Ovary (tissue), 9 donors: ENCODE data around the gene CDC42SE1. TPM values are rescaled to one million over a fixed set of nuclear protein-coding genes. Genes with fewer than 3 reads are reported as not detected.
A peak's percentile ranks its signal among the peaks of the same experiment; 100 is the strongest.

Experiments used
- DNase-seq, 5 donors: peaks; one replicate each; pipeline ENCODE4 v3.0.0-alpha.2; 2019 to 2020
- H3K27ac ChIP-seq, 2 donors: fragments of 200-600 bp; one replicate each; pipeline versions ENCODE4 v1.5.1 to v1.8.0; 2019 to 2022
- H3K27me3 ChIP-seq: fragments of 200-600 bp; one replicate; pipeline ENCODE4 v1.8.0; 2022
- H3K36me3 ChIP-seq: fragments of 200-600 bp; sonication (generic); one replicate; pipeline ENCODE4 v1.5.1; 2019
- H3K4me1 ChIP-seq: one replicate; pipeline ENCODE4 v1.8.1; 2013; ENCODE audit warnings: mild to moderate bottlenecking, moderate library complexity; ENCODE audit not compliant: insufficient read depth
- H3K4me3 ChIP-seq: fragments of 200-600 bp; sonication (generic); one replicate; pipeline ENCODE4 v1.5.1; 2017
- H3K9me3 ChIP-seq, 2 donors: fragments of 200-600 bp in 1 of 2; sonication (generic) in 1 of 2; one replicate each; pipeline versions ENCODE4 v1.5.1 to v1.8.1; 2013 to 2019; ENCODE audit warnings: mild to moderate bottlenecking in 1 of 2, moderate library complexity in 1 of 2
- EP300 ChIP-seq: sonication (generic); formaldehyde crosslinking; IDR thresholded peaks from one replicate; pipeline ENCODE4 v1.6.1; 2017; ENCODE audit warnings: antibody characterized with exemption
- POLR2A ChIP-seq: fragments of 450-650 bp; IDR thresholded peaks from one replicate; pipeline ENCODE4 v1.6.1; 2017; ENCODE audit warnings: antibody characterized with exemption, mild to moderate bottlenecking, moderate library complexity
- WGBS, 3 donors: extraction: QIAGEN DNeasy Blood & Tissue Kit in 1 of 3; methylation state at CpG; one replicate each; pipeline versions ENCODE4 v1.1.5 to v1.1.7; 2013 to 2017; 5-methylcytosine and 5-hydroxymethylcytosine counted together
- intact Hi-C, 4 donors: fragments of 100-400 bp; cut with DNase I; formaldehyde crosslinking; loops; one replicate each; pipeline versions ENCODE4 v1.11.0 to v1.15.1; 2022 to 2023
- polyA plus RNA-seq, 2 donors: library from polyadenylated mRNA; stranded (reverse); fragments of 200-250 nt in 1 of 2; fragments of 350-450 nt in 1 of 2; fragmentation: Illumina TruSeq in 1 of 2; extraction: RNeasy Lipid Tissue Mini Kit (QIAGEN cat#74804) in 1 of 2; gene quantifications; one replicate each; pipeline ENCODE4 v1.2.3, GENCODE V29; 2013 to 2014
- total RNA-seq, 7 donors: library from RNA; depleted of rRNA in 2 of 7; stranded (reverse); fragments of >200 nt in 2 of 7; fragmentation: NEBNext Ultra II Directional in 3 of 7; extraction: Animal tissue kit (Norgen Biotek cat#: 25700) in 3 of 7; gene quantifications; one replicate each; pipeline versions ENCODE4 v1.1.0 to v1.2.4, GENCODE V29; 2016 to 2023
- TF ChIP-seq, protein P1 (sequence below), 3 donors: fragments of 450-650 bp in 2 of 3; fragments of 200-600 bp in 1 of 3; IDR thresholded peaks; one replicate each; pipeline versions ENCODE4 v1.5.1 to v1.8.0; 2016 to 2022; ENCODE audit warnings: antibody characterized with exemption in 3 of 3, mild to moderate bottlenecking in 1 of 3
- donor health status: DM: no; HTN: no; CAD: no; lungs with moderate emphysema.
- donor health status: DM: no; HTN: no; CAD: no.
- donor health status: Bipolar disorder and iron deficiency.
- donor health status: DM: yes; HTN: yes; CAD: no.
- donor health status: DM: no; HTN: no; CAD: no.
- donor health status: DM: yes; HTN: yes; CAD: no.

The CDC42SE1 gene
- total and polyA plus RNA-seq, 9 donors: 26.0 to 81.9 (median 56.3) TPM

DNA sequence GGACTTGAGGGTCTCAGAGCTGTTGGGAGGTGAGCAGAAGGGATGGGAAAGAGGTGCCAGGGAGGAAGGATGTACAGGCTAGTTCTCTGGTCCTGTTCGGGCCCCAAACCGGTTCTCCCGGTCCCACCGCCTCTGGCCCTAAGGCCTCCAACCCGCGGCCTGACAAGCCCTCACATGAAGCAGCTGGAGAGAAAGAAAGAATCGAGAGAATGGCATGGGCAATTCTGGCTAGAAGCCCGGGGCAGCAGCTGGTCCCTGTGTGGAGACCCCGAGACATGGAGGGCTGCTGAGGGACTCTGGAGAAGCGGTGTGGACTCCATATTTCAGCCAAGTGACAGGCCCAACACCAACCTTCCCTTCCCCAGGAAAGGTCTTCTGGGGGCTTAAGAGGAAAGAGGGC, 730 bp downstream of the CDC42SE1 start:
- no peaks in the 10 kb centered on the region for H3K27me3 ChIP-seq
- WGBS, 3 donors: 0 to 2% (median 0%) methylated on average over 10 of the region's 10 CpGs
- DNase-seq: peak in 4 of 5 donors; percentile 41 to 59 (median 52)
- no peaks in the 10 kb centered on the region for H3K36me3 ChIP-seq
- TF ChIP-seq, protein P1, sequence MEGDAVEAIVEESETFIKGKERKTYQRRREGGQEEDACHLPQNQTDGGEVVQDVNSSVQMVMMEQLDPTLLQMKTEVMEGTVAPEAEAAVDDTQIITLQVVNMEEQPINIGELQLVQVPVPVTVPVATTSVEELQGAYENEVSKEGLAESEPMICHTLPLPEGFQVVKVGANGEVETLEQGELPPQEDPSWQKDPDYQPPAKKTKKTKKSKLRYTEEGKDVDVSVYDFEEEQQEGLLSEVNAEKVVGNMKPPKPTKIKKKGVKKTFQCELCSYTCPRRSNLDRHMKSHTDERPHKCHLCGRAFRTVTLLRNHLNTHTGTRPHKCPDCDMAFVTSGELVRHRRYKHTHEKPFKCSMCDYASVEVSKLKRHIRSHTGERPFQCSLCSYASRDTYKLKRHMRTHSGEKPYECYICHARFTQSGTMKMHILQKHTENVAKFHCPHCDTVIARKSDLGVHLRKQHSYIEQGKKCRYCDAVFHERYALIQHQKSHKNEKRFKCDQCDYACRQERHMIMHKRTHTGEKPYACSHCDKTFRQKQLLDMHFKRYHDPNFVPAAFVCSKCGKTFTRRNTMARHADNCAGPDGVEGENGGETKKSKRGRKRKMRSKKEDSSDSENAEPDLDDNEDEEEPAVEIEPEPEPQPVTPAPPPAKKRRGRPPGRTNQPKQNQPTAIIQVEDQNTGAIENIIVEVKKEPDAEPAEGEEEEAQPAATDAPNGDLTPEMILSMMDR (IDR thresholded peaks at IDR 0.05): no peak
- TF ChIP-seq EP300 (no peak), POLR2A (no peak)
- peak overlapping the region; percentile 95 for H3K4me3 ChIP-seq
- no peaks in the 10 kb centered on the region for H3K9me3 ChIP-seq
- peak overlapping the region; percentile 72 to 73 for H3K27ac ChIP-seq
- peaks cover 13% of the 10 kb centered on the region for H3K4me1 ChIP-seq
- intact Hi-C loops: no loop called here

- no peak for TF ChIP-seq EP300
- TF ChIP-seq, protein P1 (IDR thresholded peaks at IDR 0.05): no peak
- TF ChIP-seq POLR2A: no peak
- WGBS, 3 donors: 42 to 64% (median 55%) methylated on average over 2 of the region's 2 CpGs
- DNase-seq: no peak
- Histone ChIP-seq H3K4me3 (no peak overlapping the region), H3K9me3 (no peaks in the 10 kb centered on the region), H3K27ac (no peak overlapping the region), H3K27me3 (no peaks in the 10 kb centered on the region), H3K36me3 (no peaks in the 10 kb centered on the region), H3K4me1 (peaks cover 13% of the 10 kb centered on the region)
- intact Hi-C loops: no loop called here
Measured at GRCh38 chr1:151056149-151056548, 3.3 kb downstream of the CDC42SE1 start.

GRCh38 chr1:151055581-151055980, 3.8 kb downstream of the CDC42SE1 start:
- H3K9me3 ChIP-seq: no peaks in the 10 kb centered on the region
- intact Hi-C loops: no loop called here
- H3K27ac ChIP-seq: no peak overlapping the region
- no peak overlapping the region for H3K4me3 ChIP-seq
- TF ChIP-seq POLR2A (no peak), EP300 (no peak)
- TF ChIP-seq, protein P1 (IDR thresholded peaks at IDR 0.05): no peak
- DNase-seq: no peak
- peaks cover 13% of the 10 kb centered on the region for H3K4me1 ChIP-seq
- no peaks in the 10 kb centered on the region for H3K36me3 ChIP-seq
- 44 to 100% (median 88%) methylated on average over 1 to 2 of the region's 2 CpGs for WGBS, 3 donors
- H3K27me3 ChIP-seq: no peaks in the 10 kb centered on the region

GRCh38 chr1:151054971-151055547, 4.4 kb downstream of the CDC42SE1 start:
- H3K4me1 ChIP-seq: peaks cover 13% of the 10 kb centered on the region
- intact Hi-C loops: no loop called here

More at GRCh38 chr1:151054971-151055547, 4.4 kb downstream of the CDC42SE1 start:
- no peaks in the 10 kb centered on the region for H3K9me3 ChIP-seq
- no peaks in the 10 kb centered on the region for H3K36me3 ChIP-seq
- H3K27me3 ChIP-seq: no peaks in the 10 kb centered on the region
- WGBS, 3 donors: 83 to 86% (median 85%) methylated on average over 4 of the region's 4 CpGs
- no peak overlapping the region for H3K4me3 ChIP-seq
- DNase-seq: no peak
- no peak overlapping the region for H3K27ac ChIP-seq
- TF ChIP-seq POLR2A: no peak
- TF ChIP-seq, protein P1 (IDR thresholded peaks at IDR 0.05): no peak
- TF ChIP-seq EP300: no peak
